Lower leg skin (tissue), 3 donors: ENCODE data around the gene NAV3.

Experiments used
- POLR2A ChIP-seq, 2 donors: fragments of 450-650 bp; IDR thresholded peaks; one replicate each; pipeline ENCODE4 v1.6.1; 2016 to 2017; ENCODE audit warnings: antibody characterized with exemption in 2 of 2, mild to moderate bottlenecking in 1 of 2, moderate library complexity in 1 of 2
- TF ChIP-seq, protein P1 (sequence below), 3 donors: fragments of 450-650 bp; IDR thresholded peaks; one replicate each; pipeline ENCODE4 v1.5.1; 2016; ENCODE audit warnings: antibody characterized with exemption in 3 of 3, mild to moderate bottlenecking in 3 of 3, moderate library complexity in 2 of 3

GRCh38 chr12:77786675-77787074, 44.0 kb upstream of the NAV3 start:
- TF ChIP-seq, protein P1, sequence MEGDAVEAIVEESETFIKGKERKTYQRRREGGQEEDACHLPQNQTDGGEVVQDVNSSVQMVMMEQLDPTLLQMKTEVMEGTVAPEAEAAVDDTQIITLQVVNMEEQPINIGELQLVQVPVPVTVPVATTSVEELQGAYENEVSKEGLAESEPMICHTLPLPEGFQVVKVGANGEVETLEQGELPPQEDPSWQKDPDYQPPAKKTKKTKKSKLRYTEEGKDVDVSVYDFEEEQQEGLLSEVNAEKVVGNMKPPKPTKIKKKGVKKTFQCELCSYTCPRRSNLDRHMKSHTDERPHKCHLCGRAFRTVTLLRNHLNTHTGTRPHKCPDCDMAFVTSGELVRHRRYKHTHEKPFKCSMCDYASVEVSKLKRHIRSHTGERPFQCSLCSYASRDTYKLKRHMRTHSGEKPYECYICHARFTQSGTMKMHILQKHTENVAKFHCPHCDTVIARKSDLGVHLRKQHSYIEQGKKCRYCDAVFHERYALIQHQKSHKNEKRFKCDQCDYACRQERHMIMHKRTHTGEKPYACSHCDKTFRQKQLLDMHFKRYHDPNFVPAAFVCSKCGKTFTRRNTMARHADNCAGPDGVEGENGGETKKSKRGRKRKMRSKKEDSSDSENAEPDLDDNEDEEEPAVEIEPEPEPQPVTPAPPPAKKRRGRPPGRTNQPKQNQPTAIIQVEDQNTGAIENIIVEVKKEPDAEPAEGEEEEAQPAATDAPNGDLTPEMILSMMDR (IDR thresholded peaks at IDR 0.05), result no peak
- no peak for TF ChIP-seq POLR2A (IDR thresholded peaks at IDR 0.05)
